Posterior cingulate gyrus (tissue), 11 donors: Measurements from ENCODE around the gene SETD4.
A peak's percentile ranks its signal among the peaks of the same experiment; 100 is the strongest.

Experiments
- DNase-seq, 10 donors: peaks; one replicate each; pipeline versions ENCODE4 v3.0.0 to v3.0.0-alpha.2; 2020 to 2021; ENCODE audit warnings: mixed read lengths in 3 of 10
- intact Hi-C: fragments of 100-400 bp; cut with DNase I; formaldehyde crosslinking; loops from one replicate; pipeline ENCODE4 v1.15.1; 2023

Gene SETD4

DNA sequence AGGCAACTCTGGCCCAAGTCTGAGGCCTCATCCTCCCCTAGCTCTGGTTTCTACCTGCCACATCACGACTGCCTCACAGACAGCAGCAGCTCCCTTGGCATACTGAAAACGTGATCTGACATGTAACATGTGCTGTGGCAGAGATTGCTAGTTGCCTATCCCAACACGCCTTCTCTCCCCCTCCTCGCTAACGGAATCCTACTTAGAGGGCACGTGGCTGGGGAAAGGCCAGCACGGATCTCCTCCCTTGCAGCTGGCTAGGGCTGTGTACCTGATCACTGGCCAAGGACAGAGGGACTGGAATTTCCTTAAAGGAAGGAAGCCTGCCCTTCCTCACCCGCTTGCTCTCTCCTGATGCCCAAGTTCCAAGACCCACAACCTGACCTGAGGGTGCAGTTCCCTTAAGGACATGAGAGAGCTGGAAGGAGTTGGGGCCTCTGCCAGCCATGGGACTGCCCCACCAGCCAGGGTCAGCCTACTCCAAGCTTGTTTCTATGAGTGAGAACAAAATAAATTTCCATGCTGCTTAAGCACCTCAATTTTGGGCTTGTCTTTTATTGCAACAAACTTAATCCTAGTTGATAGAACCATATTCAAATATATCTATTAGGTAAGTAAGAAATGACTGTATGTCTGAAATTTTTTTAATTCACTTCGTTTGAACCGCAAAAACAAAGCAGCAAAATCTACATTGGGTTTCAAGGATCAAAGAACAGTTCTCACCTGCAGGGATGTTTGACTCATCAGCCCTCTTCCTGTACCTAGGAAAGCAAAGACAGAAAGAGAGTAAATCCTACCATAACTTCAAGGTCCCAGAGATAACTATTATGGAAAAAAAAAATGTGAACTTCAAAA is 7.2 kb downstream of the SETD4 start:
- intact Hi-C loops: no loop called here
- DNase-seq: no peak

DNA sequence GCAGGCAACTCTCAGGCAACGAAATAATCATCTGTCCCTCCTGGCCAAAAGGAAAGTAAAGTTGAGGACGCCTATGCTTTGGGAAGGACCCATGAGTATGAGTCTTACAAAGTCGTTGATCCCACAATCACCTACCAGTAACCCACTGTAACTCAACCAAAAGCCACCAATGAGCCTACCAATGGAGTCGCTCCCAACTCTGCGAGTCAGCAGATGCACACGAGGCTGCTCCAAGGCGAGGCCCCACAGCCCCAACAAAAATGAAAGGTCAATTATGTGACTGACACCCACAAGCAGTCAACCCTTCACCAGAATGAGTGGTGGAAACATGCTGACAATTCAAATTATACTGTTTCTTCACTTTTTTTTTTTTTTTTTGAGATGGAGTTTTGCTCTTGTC is 12.0 kb downstream of the SETD4 start:
- intact Hi-C loops: no loop called here
- no peak for DNase-seq

DNA sequence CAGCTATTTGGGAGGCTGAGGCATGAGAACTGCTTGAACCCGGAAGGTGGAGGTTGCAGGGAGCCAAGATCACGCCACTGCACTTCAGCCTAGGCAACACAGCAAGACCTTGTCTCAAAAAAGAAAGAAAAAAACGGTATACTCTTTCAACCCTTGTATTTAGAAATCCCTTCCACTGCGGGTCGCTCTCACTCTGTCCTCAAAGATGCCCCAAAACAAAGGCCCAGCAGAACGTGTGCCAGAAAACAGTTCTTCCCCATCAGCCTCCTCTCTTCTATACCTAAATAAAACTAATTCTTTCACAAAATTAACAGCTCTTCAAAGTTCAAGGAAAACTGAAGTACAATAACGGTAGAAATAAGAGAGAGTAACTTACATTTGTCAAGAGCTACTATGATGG is 13.2 kb downstream of the SETD4 start:
- intact Hi-C loops: loop anchor here (2.0 kb wide), 1 partner anchor 66 kb away; no protein-coding TSS in a partner anchor
- peak in 1 of 10 donors; percentile 22 for DNase-seq

DNA sequence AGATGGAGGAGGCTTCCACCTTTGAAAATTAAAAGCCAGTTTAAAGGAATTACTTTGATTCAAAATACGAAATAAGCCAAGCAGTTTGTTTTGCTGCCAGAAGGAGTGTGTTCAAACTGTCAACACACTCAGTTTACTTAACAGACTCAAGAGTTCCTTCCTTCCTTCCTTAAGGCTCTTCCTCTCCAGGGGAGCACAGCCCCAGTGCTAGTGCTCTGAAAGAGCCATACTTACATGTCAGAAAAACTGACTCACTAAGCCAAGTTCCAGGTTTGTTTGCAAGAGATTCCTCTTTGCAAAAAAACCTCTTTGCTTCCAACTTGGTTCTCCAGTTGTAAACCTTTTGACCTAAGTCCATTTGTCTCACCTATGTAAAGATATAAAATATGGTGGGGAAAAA is 14.3 kb downstream of the SETD4 start:
- intact Hi-C loops: loop anchor here (2.0 kb wide), 1 partner anchor 67 kb away; no protein-coding TSS in a partner anchor
- no peak for DNase-seq

DNA sequence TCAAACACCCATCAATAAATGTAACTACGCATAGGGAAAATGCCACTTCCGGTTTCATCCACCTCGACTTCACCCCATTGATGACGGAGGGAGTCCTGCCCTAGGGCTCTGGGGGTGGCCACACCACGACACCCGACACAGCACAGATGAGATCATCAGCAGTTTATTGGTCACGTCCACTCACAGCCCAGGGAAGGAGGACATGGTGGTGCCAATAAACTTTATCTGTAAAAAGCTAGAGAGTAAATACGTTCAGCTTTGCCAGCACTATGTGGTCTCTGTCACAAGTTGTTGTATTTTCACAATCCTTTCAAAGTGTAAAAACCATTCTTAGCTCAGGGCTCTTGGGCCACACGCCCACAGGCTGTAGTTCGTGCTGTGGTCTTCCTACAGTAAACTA is 16.3 kb downstream of the SETD4 start:
- intact Hi-C loops: no loop called here
- DNase-seq: no peak

DNA sequence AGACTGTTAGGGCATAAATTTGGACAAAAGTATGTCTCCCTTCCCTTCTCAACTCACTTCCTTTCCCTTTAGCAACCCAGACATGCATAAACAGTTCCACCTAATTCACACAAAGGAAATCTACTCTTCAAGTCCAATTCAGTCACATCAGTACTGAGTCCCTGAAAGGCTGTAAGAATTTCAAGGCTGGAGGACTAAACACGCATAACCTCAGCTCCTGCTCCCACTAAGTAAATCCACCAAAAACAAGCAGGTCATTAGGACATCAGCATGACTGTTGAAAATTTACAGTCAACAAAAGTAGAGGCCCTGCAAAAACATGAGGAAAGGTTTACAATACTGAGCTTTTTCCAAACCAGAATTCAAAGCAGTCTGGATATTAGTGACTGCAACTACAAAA is 18.4 kb downstream of the SETD4 start:
- no peak for DNase-seq
- intact Hi-C loops: no loop called here

DNA sequence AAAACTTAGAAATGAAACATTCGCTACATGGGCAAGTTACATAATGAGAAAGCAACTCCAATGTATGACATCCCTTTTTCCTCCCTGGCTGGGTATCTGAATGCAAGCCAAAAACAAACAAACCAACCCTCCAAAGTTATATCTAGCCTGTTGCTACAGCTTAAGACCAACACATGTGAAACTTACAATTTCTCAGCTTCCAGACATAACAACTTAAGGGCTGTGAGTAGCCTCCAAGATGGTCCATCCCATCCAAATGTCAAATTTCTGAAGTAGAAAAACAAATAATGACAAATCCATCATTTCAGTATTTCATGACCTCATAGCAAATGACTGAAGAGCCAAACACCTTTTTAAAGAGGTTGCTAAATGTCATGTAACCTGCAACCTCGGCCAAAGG is 19.9 kb downstream of the SETD4 start:
- no peak for DNase-seq
- intact Hi-C loops: no loop called here

DNA sequence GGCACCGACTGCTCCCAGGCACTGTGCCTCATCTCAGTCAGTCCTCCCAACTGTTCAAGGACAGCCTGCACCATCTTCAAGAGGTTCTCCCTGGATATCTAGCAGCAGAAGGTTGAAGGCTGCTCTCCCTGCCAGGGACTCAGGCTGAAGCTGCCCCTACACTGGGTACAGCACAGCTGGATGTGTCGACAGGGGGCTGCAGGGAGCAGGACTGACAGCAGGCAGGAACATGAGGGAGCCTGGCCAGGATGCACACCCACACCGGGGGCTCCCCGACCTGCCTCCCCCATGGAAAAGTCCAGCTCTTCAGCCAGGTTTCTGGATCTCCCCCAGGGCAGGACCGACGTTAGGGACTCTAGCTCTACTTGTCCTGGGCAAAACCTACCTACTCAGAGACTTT is 20.5 kb downstream of the SETD4 start:
- DNase-seq: no peak
- intact Hi-C loops: no loop called here

DNA sequence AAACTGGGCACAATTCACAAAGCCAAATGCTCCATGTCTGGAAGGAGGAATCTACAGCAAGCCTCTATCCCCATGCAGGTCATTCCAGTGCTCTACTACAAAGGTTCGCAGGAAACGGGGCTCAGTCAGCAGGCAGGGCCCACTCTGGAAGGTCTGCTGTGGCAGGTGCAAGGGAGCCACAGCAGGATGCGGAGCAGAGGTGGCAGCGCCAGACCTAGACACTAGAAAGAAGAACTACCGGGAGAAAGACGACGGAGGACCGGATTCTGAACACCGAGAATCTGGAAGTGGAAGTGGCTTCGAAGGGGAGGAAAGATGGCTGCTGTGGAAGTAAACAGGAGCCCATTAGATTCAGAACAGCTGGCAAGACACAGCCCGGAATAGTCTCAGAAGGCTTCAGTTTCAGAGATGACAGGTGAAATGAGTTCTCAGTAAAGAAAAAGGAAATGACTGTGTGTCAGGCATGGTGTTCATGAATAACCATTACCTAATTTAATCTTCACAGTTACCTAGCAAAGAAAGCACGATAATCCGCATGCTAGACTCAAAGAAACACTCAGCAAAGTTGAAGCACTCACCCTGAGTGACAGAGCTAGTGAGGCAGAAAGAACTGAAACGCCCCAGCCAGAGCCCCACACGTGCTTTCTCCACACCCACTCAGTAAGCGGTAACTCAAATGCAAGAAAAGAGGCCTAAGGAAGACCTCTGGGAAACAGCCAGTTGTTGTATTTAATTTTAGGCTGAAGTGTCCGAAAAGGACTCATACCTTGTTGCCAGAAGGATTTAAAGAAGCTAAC is 21.4 kb downstream of the SETD4 start:
- no peak for DNase-seq
- intact Hi-C loops: no loop called here

DNA sequence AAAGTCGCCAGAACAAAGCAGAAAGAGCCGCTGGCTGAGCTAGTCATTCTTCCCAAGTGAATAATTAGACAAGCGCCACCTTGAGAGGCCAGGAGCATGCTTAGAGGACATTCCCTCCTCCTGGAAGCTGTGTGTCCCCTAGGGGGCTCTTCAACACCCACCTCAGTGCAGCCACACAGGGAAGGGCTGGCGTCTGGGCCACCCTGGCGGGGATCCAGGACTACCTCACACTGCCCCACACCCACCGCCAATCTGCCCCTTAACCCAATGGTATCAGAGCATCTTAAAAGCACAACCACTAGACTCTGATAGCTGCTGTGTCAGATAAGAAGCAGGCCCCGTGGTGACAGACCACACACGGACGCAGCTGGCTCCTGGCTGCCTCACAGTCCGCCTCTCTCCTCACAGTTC is 24.9 kb downstream of the SETD4 start:
- DNase-seq: no peak
- intact Hi-C loops: no loop called here

DNA sequence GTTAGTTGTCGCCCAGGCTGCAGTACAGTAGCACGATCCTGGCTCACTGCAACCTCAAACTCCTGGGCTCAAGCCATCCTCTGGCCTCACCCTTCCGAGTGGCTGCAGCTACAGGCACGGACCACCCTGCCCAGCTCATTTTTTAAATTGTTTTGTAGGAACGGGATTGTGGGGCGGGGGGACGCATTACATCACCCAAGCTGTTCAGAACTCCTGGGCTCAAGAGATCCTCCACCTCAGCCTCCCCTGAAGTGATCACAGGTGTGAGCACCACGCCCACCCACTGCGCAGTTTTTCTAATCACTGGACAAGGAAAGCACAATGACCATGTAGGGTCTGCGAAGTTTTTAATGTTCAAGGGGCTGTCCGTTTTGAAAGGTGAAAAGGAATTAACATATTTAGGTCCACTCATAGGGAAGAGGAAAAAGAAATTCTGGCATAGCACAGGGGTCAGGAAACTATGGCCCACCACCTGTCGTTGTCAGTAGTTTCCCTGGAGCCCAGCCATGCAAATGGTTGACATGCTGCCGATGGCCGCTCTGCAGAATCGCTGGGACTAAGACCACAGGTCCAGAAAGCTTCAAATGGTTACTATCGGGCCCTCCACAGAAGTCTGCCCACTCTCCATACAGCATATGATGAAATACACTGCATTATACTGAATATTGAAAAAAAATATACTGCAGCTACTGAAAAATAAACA is 26.0 kb downstream of the SETD4 start:
- no peak for DNase-seq
- intact Hi-C loops: no loop called here

DNA sequence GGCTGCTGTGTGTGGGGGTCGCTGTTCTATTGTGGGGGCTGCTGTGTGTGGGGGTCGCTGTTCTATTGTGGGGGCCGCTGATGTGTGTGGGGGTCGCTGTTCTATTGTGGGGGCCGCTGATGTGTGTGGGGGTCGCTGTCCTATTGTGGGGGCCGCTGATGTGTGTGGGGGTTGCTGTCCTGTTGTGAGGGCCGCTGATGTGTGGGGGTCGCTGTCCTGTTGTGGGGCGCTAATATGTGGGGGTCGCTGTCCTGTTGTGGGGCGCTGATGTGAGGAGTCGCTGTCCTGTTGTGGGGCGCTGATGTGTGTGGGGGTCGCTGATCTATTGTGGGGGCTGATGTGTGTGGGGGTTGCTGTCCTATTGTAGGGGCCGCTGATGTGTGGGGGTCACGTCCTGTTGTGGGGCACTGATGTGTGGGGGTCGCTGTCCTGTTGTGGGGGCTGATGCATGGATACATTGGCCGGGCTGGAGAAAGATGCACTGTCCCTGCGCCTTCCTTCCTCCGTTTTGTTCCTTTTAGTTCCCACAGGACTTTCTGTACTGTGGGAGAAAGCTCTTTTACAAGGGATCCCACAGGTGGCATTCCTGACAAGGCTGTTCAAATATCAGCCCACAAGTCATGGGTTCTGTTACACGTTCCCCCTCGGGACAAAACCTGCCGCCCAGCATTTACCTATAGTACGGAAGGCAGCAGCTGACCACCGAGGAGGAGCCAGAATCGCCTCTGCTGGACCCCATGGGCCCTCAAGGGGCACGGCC is 27.5 kb downstream of the SETD4 start:
- intact Hi-C loops: no loop called here
- DNase-seq: no peak

DNA sequence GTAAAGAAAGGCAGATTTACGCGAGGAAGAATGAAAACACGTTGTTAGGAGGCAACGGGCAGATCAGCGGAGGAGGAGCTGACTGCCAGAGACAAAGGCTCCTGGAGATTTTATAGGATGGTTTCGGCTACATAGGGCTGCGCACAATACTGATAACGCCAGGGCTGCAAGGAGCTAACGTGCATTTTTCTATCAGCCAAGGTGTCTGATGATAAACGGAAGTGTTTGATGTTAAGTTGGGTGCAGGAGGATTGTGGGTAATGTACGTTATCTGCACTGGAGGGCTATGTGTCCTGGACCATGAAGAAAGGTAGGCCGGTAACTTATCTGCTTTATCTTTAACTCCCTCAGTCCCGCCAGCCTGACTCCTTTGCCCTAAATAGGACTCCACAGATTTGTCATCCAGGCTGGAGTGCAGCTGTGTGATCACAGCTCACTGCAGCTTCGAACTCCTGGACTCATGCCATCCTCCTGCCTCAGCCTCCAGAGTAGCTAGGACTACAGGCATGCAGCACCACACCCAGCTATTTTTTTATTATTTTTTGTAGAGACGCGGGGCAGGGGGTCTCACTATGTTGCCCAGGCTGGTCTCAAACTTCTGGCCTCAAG is 29.6 kb downstream of the SETD4 start:
- intact Hi-C loops: no loop called here
- DNase-seq: no peak

DNA sequence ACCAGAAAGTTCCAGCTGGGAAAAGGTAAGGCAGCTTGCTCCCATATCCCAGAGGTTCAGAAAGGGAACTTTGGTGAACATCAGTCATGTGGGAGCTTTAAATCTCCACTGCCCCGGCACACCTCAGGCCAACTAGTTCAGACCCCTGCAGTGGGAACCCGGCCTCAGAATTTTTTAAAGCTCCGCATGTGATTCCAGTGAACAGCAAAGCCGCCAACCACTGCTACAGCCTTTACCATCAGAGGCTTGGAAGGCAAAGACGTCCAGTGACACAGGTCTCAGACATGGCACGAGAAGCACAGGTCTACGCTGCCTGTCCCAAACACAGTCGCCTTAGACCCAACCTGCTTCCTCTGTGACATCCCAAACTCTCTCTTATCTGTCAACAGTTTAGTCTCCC is 31.0 kb downstream of the SETD4 start:
- no peak for DNase-seq
- intact Hi-C loops: loop anchor here (10.0 kb wide), 1 partner anchor 1335 kb away; no protein-coding TSS in a partner anchor

DNA sequence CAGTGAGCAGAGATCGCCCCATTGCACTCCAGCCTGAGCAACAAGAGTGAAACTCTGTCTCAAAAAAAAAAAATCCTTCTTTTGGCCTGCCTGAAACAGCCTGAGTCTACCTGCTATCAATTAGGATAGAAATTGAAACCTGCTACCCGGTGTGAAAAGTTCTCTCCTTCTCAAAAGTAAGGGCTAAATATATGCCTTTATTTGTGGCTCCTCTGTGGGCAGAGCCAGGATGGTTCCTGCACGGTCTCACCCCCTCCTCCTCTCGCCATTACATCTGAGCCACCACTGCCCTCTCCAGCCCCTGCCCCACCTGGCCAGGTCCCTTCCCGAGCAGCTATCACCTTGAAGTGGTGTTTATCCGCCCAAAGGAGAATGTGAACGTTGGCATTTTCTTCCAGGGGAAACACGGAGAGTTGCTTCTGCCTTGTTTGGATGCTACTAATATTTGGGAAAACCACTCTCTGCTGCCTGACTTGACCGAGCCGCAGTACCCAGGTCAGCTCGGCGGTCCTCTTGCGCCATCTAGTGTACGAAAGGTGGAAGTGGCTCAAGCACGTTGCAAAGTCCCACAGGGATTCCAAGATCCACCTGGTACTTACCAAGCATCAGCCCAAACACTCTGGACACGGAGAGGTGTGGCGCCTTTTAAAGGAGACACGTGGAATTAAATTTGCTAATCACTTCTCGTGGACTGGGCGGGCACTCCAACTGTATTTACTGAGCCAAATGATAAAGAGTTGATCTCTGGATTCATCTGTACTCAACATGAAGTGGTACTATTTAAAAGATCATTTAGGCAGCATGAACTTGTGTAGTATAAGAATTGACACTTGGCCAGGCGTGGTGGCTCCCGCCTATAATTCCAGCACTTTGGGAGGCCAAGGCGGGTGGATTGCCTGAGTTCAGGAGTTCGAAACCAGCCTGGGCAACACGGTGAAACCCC is 31.9 kb downstream of the SETD4 start:
- intact Hi-C loops: loop anchor here (10.0 kb wide), 1 partner anchor 1334 kb away; no protein-coding TSS in a partner anchor
- DNase-seq: peak; percentile 55 to 96 (median 80)

DNA sequence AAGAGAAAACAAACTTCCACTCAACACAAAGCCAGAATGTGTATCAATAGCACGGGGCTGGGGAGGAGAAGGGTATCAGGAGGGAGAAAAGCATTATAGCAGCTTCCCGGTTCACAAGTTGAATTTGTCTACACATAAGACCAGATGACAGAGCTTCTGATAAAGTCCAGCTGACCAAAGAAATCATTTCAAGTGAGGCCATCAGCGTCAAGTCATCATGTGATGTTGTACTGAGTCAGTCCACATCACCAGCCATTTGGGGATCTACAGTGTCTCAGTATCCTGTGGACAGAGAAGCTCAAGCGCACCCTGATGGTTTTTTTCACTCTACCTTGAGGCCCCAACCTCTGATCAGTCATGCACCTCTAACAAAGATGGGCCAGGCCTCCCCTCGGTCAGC is 33.0 kb downstream of the SETD4 start:
- DNase-seq: no peak
- intact Hi-C loops: loop anchor here (10.0 kb wide), 1 partner anchor 1333 kb away; no protein-coding TSS in a partner anchor

DNA sequence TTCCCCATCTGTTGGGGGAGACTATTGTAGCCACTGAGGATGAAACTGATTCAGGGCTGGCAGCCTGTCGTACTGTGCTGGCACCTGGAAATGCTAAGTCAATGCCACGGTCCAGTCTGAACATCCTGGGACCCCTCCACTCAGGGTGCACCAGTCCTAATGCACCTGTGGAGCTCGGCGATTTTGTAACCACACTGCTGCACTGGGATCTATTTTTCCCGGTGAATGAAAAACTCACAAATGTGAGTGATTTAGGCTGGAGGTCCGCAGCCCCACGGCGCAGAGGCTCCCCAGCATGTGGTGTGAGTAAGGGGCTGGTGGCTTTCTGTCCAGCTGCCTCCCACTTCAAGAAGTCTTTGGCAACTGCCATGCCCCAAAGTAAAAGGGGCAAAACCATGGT is 35.5 kb downstream of the SETD4 start:
- intact Hi-C loops: loop anchor here (10.0 kb wide), 1 partner anchor 1330 kb away; no protein-coding TSS in a partner anchor
- DNase-seq: no peak

DNA sequence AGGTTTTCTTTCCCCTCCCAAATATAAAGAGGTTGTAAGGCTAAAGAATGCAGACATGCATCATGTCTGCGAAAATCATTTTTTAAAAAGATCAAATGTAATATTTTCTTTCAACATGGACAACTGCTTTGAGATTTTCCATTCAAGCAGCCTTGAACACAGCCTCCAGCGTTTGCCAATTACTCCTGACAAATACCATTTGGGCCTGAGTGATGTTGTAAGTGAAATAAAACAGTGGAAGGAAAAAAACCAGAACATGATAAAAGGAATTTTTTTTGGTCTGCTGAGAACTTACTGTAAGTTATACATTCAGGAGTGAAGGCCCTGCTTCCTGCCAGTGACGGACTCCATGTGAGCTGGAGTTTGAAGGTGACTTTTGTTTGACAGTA is 37.2 kb downstream of the SETD4 start:
- intact Hi-C loops: loop anchor here (10.0 kb wide), 1 partner anchor 1328 kb away; no protein-coding TSS in a partner anchor
- no peak for DNase-seq
